Coronary artery (tissue), 2 donors: Measurements from ENCODE around the gene MASP2.
"Not testable (repeated sequence)": the region's sequence is repeated elsewhere in the genome, so short reads cannot be mapped to it uniquely, and the experiment has no call there.

ENCODE experiments used
- DNase-seq: peaks from one replicate; pipeline ENCODE4 v3.0.0-alpha.2; 2017; ENCODE audit warnings: low spot score
- H3K27ac ChIP-seq, 2 donors: fragments of 200-600 bp; sonication (generic); one replicate each; pipeline ENCODE4 v1.5.1; 2016 to 2019
- H3K4me3 ChIP-seq: fragments of 200-600 bp; sonication (generic); 2 replicates; pipeline ENCODE4 v1.5.1; 2016; ENCODE audit warnings: mild to moderate bottlenecking, moderate library complexity
- CTCF ChIP-seq: fragments of 200-600 bp; sonication (generic); IDR thresholded peaks from one replicate; pipeline ENCODE4 v1.5.1; 2019; ENCODE audit warnings: antibody characterized with exemption

The MASP2 gene

GRCh38 chr1:11042995-11043874 is 3.8 kb downstream of the MASP2 start:
- Histone ChIP-seq H3K4me3 (no peak overlapping the region), H3K27ac (no peak overlapping the region)
- no peak for TF ChIP-seq CTCF
- DNase-seq: no peak

- Histone ChIP-seq H3K4me3 (no peak overlapping the region), H3K27ac (no peak overlapping the region)
- TF ChIP-seq CTCF: no peak
- no peak for DNase-seq
Observed at GRCh38 chr1:11042065-11042464, 5.0 kb downstream of the MASP2 start.

DNA sequence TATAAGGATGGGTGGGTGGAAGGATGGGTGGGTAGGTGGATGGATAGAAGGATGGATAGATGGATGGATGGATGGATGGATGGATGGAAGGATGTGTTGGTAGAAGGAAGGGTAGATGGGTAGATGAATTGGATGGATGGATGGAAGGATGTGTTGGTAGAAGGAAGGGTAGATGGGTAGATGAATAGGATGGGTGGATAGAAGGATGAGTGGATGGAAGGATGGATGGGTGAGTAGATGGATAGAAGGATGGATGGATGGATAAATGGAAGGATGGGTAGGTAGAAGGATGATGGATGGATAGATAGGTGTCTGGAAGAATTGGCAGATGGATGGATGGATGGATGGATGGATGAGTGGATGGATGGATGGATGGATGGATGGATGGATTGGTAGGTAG is 6.0 kb downstream of the MASP2 start:
- no peak for DNase-seq
- no peak for TF ChIP-seq CTCF
- no peak overlapping the region for H3K4me3 ChIP-seq
- no peak overlapping the region for H3K27ac ChIP-seq

- DNase-seq, H3K4me3 ChIP-seq, H3K27ac ChIP-seq: not testable (repeated sequence)
Observed at GRCh38 chr1:11040105-11040429, 7.0 kb downstream of the MASP2 start.

DNA sequence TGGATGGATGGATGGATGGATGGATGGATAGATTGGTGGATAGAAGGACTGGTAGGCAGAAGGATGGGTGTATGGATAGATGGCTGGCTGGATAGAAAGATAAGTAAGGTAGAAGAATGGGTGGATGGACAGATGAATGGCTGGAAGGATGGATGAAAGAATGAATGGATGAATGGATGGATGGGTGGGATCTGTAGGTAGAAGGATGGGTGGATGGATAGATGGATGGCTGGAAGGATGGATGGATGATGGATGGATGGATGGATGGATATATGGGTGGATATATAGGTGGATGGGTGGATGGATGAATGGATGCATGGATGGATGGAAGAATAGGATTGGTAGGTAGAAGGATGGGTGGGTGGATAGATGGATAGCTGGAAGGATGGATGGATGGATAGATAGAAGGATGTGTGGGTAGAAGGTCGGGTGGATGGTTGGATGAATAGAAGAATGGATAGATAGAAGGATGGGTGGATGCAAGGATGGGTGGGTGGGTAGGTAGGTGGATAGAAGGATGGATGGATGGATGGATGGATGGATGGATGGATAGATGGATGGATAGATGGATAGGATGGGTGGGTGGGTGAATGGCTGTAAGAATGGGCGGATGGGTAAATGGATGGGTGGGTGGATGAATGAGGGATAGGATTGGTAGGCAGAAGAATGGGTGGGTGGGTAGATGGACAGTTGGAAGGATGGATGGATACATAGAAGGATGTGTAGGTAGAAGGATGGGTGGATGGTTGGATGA is 7.5 kb downstream of the MASP2 start:
- no peak for TF ChIP-seq CTCF
- no peak for DNase-seq
- no peak overlapping the region for H3K27ac ChIP-seq
- no peak overlapping the region for H3K4me3 ChIP-seq

DNA sequence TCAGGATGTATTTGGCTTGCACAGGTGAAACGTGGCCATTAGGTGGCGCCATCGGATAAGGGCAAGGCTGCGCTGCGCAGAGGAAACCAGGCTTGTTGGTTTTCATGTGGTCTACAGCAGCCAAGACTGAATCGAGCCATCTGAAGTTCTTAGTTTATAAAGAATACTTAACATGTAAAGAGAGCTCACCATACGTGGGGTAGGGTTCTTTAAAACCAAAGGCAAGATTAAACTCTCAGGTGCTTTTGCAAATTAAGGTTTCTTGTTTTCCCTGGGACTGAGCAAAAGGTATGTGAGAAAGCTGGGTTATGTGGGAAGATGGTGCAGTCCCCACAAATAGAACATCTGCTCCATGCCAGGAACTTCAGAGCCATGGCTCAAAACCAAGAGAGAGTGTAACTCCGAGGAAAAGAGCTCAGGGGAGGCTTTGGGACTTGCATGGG is 9.3 kb downstream of the MASP2 start:
- no peak overlapping the region for H3K4me3 ChIP-seq
- peak; percentile 95 for TF ChIP-seq CTCF
- no peak overlapping the region for H3K27ac ChIP-seq
- peak; percentile 84 for DNase-seq

DNA sequence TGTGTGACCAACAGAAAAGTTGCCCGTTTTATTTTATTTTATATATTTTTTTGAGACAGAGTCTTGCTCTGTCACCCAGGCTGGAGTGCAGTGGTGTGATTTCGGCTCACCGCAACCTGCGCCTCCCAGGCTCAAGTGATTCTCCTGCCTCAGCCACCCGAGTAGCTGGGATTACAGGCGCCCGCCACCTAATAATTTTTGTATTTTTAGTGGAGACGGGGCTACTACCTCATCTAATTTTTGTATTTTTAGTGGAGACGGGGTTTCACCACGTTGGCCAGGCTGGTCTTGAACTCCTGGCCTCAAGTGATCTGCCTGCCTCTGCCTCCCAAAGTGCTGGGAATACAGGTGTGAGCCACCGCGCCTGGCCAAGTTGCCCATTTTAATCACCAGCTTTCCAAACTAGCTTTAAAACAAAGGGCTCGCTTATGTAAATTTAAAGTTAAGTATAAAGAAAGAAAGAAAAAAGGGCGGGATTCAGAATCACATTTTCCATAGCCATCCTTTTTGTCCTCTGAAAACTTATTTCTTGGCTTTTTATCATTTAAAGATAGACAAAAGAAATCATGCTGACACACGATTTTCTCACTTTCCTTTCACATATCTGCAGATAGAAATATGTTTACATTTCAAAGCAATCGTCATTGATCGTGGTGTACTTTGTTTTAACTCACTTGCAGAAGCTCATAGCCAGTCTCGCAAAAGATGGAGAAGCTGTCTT is 9.9 kb downstream of the MASP2 start:
- peak; percentile 4 for DNase-seq
- not testable (repeated sequence) for H3K27ac ChIP-seq, H3K4me3 ChIP-seq
